Ishikawa (cell line): Measurements from ENCODE around the gene RELN.
A peak's percentile ranks its signal among the peaks of the same experiment; 100 is the strongest.

Experiments used
- CEBPB ChIP-seq: IDR thresholded peaks from 2 replicates; pipeline ENCODE4 v1.6.1; 2012
- CREB1 ChIP-seq: IDR thresholded peaks from 2 replicates; pipeline ENCODE4 v1.6.1; 2012; ENCODE audit warnings: low read depth
- EGR1 ChIP-seq: IDR thresholded peaks from 2 replicates; pipeline ENCODE4 v1.6.1; 2012
- EP300 ChIP-seq: IDR thresholded peaks from 2 replicates; pipeline ENCODE4 v1.6.1; 2012; ENCODE audit warnings: borderline replicate concordance
- FOXM1 ChIP-seq: IDR thresholded peaks from 2 replicates; pipeline ENCODE4 v1.6.1; 2012; ENCODE audit warnings: low read depth, borderline replicate concordance
- NFIC ChIP-seq: IDR thresholded peaks from 2 replicates; pipeline ENCODE4 v1.6.1; 2012
- RAD21 ChIP-seq: IDR thresholded peaks from 2 replicates; pipeline ENCODE4 v1.6.1; 2012; ENCODE audit warnings: low read depth
- TAF1 ChIP-seq: IDR thresholded peaks from 2 replicates; pipeline ENCODE4 v1.6.1; 2012; ENCODE audit warnings: low read depth, mild to moderate bottlenecking
- TCF12 ChIP-seq: IDR thresholded peaks from 2 replicates; pipeline ENCODE4 v1.6.1; 2012; ENCODE audit warnings: low read depth
- TEAD4 ChIP-seq: IDR thresholded peaks from 2 replicates; pipeline ENCODE4 v1.6.1; 2012
- YY1 ChIP-seq: IDR thresholded peaks from 2 replicates; pipeline ENCODE4 v1.6.1; 2012; ENCODE audit warnings: low read depth
- ZBTB7A ChIP-seq: IDR thresholded peaks from 2 replicates; pipeline ENCODE4 v1.6.1; 2012; ENCODE audit warnings: low read depth
- TF ChIP-seq, protein P1 (sequence below): IDR thresholded peaks from 2 replicates; pipeline ENCODE4 v1.6.1; 2012
- TF ChIP-seq, protein P2 (sequence below): IDR thresholded peaks from 2 replicates; pipeline ENCODE4 v1.6.1; 2012; ENCODE audit warnings: low read depth, mild to moderate bottlenecking
- TF ChIP-seq, protein P3 (sequence below): IDR thresholded peaks from 2 replicates; pipeline ENCODE4 v1.6.1; 2012

The RELN gene

GRCh38 chr7:103762877-103763276 lies 226.6 kb downstream of the RELN start:
- TF ChIP-seq RAD21 (no peak), TAF1 (no peak), CEBPB (no peak)

GRCh38 chr7:103762065-103762760 lies 227.2 kb downstream of the RELN start:
- TF ChIP-seq, protein P1, sequence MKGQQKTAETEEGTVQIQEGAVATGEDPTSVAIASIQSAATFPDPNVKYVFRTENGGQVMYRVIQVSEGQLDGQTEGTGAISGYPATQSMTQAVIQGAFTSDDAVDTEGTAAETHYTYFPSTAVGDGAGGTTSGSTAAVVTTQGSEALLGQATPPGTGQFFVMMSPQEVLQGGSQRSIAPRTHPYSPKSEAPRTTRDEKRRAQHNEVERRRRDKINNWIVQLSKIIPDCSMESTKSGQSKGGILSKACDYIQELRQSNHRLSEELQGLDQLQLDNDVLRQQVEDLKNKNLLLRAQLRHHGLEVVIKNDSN = no peak
- TF ChIP-seq, protein P2, sequence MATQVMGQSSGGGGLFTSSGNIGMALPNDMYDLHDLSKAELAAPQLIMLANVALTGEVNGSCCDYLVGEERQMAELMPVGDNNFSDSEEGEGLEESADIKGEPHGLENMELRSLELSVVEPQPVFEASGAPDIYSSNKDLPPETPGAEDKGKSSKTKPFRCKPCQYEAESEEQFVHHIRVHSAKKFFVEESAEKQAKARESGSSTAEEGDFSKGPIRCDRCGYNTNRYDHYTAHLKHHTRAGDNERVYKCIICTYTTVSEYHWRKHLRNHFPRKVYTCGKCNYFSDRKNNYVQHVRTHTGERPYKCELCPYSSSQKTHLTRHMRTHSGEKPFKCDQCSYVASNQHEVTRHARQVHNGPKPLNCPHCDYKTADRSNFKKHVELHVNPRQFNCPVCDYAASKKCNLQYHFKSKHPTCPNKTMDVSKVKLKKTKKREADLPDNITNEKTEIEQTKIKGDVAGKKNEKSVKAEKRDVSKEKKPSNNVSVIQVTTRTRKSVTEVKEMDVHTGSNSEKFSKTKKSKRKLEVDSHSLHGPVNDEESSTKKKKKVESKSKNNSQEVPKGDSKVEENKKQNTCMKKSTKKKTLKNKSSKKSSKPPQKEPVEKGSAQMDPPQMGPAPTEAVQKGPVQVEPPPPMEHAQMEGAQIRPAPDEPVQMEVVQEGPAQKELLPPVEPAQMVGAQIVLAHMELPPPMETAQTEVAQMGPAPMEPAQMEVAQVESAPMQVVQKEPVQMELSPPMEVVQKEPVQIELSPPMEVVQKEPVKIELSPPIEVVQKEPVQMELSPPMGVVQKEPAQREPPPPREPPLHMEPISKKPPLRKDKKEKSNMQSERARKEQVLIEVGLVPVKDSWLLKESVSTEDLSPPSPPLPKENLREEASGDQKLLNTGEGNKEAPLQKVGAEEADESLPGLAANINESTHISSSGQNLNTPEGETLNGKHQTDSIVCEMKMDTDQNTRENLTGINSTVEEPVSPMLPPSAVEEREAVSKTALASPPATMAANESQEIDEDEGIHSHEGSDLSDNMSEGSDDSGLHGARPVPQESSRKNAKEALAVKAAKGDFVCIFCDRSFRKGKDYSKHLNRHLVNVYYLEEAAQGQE = no peak
- TF ChIP-seq CEBPB = no peak
- TF ChIP-seq CREB1 = no peak

- TF ChIP-seq, protein P2 = no peak
- peak; percentile 48; the same call in 1 of the 2 replicates for TF ChIP-seq RAD21
These were observed 236.5 kb downstream of the RELN start for GRCh38 chr7:103752995-103753394.

DNA sequence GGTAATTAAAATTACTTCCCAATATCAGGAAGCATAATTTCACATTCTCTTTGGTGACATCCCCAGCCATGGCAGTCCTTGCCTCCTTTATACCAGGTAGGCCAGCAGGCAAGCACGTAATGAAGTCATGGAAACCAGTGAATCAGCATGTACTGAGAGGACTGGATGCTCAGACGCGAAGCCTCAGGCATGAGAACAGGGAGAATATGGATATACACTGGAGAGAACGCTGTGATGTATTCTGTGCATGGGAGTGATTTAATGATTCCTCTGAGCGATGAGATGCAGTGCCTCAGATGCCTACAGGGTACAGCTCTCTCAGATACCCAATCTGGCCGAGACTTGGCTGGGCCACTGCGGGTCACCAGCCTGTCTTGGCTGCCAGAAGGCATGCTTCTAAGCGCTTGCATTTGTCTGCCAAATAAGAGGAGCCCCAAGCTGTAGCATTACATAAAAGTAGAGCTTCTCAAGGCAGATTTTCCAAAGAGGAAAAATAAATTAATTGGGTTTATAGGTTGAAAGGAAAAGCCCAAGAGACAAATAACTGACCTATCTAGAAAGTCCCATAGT lies 238.1 kb downstream of the RELN start:
- no peak for TF ChIP-seq TAF1
- no peak for TF ChIP-seq ZBTB7A
- TF ChIP-seq CEBPB = no peak
- no peak for TF ChIP-seq CREB1
- no peak for TF ChIP-seq EGR1
- TF ChIP-seq RAD21 = no peak
- TF ChIP-seq YY1 = no peak
- TF ChIP-seq FOXM1 = no peak

DNA sequence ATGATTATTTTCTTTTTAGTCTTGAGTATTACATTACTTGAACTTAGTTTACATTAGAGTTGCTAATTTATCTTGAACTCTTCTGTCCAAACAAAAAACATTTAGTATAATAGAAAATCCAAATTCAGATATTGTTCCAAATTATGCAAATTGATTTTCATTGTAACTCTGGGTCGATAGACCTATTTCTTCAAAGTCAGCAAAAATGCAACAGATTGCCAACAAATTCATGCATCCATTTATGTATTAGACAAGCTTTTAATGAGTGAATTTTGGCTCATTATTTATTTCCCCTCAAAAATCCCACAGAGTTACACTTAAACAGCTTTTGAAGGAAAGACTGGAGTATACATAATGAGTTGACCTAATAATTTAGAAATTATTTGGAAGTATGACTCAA lies 240.8 kb downstream of the RELN start:
- no peak for TF ChIP-seq TEAD4
- TF ChIP-seq, protein P2 = no peak
- no peak for TF ChIP-seq FOXM1
- no peak for TF ChIP-seq EP300
- TF ChIP-seq, protein P3, sequence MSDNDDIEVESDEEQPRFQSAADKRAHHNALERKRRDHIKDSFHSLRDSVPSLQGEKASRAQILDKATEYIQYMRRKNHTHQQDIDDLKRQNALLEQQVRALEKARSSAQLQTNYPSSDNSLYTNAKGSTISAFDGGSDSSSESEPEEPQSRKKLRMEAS = no peak
- TF ChIP-seq RAD21 = no peak
- no peak for TF ChIP-seq NFIC
- no peak for TF ChIP-seq ZBTB7A
- TF ChIP-seq TCF12 = no peak
- TF ChIP-seq, protein P1 = no peak
- TF ChIP-seq TAF1 = no peak
- no peak for TF ChIP-seq CREB1
- no peak for TF ChIP-seq YY1
- TF ChIP-seq EGR1 = no peak
- no peak for TF ChIP-seq CEBPB

DNA sequence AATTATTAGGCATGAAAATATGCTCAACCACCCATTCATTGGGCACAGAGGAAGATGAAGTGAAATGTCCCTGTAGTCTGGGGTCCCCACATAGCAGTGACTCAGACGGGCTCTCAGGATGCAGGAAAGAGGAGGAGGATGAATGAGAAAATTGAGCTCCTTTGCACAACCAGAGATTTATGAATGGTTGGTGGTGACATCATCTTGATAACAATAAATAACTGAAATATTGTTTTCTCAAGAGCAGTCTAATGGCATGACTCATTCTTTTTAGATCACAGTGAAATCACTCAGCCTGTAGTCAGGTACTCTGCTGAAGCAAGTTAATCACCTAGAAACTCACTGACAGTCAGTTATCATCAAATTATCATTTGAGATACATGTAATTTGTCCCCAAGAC lies 254.1 kb downstream of the RELN start:
- no peak for TF ChIP-seq CEBPB
- TF ChIP-seq, protein P1 = no peak
- no peak for TF ChIP-seq FOXM1
- TF ChIP-seq YY1 = no peak
- TF ChIP-seq TAF1 = no peak
- 0 out of 2 replicates have a peak, but pooled peaks have one; percentile 16 for TF ChIP-seq EP300
- no peak for TF ChIP-seq RAD21
- TF ChIP-seq NFIC = no peak
